NCI-H2081 (cell line): ENCODE measurements around the gene WDR59.

Experiments
- DNase-seq, 2 experiments: peaks; one replicate each; lab custom pipeline; 2025; lab: John Stamatoyannopoulos, UW

WDR59 gene

GRCh38 chr16:74902161-74902560 is 82.8 kb downstream of the WDR59 start:
- no peak for DNase-seq

DNA sequence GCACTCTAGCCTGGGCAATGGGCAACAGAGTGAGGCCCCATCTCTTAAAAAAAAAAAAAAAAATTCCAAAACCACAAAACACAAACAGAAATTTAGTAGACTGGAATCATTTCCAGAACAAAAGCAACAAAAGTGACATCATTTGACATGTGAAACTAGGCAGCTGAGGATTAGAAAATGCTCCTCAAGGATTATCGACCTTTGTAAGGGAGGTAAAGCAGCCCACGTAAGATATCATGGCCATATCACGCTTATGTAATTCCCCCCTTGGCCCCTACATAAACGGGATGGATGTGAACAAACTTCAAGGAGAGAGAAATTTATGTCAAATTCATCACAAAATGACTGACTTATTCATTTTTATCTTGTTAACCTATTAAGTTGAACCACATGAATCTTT is 83.3 kb downstream of the WDR59 start:
- DNase-seq, result no peak

DNA sequence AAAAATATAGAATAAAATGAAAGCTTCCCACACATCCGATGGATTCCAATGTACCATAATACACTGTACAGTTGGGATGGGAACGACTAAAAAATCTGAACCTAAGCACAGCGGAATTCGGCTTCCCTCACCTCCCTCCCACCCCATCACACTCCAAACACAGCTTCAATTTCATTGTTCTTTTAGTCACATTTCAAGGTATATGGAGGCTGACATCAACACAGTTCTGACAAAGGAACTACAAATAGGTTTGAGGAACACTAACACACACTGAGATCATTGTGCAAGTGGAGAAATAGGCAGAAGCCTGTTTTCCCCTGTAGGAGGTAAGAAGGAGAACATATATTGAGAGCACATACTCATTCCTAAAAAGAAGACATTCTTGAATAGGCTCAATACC is 85.1 kb downstream of the WDR59 start:
- DNase-seq, result no peak

DNA sequence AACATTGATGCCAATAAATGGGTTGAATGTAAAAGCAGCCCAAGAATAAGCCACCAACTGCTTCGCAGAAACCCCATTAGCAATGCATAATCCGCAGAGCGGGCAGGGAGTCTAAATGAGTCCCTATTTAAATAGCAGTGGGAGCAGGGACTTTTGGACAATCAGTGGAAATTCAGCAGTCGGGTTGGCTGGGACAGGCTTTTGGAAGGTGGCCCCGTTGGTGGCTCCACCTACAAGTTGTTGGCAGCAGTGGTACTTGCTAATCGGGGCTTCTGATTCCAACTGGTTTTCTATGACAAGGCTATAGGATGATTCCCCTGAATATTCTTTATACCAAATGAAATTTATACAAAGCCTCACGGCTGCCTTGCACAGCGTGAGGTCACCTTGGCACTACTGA is 86.3 kb downstream of the WDR59 start:
- DNase-seq, result no peak

GRCh38 chr16:74896389-74897370 is 88.2 kb downstream of the WDR59 start:
- DNase-seq, result no peak

- DNase-seq, result no peak
Measured at GRCh38 chr16:74893541-74893940, 91.4 kb downstream of the WDR59 start.

DNA sequence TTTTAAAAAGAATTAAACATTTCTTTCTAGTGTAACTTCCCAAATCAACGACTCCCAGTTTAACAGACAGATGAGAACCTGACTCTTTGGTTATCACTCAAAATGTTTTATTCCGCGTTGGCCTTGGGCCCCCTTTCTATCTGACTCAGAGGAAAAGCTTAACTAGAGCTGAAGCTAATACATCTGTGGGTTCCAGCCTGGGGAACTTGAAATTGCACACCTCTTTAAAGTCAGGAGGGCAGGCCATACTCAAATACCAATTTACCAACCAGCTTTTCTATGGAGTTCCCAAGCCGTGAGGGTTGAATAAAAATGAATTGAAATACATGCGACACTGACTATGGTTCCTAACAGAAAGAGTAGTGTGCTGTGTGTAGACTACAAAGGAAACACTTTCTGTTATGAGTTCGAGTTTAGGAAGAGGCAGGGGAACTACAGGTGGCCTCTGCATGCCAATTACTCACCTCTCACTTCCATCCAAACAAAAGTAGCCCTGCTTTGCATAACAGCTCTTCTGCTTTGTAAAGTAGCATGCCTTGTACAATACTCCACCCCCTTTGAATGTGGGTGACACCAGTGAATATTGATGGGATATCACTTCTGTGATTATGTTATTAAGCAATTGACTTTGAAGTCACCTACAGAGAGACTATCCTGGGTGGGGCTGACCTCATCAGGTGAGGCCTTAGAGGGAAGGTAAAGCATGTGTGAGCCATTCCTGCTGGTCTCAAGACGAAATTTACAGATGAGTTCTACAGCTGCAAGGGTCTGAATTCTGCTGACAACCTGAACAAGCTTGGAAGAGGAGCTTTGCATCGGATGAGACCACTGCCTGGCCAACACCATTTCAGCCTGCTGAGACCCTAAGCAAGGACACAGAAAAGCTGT is 92.1 kb downstream of the WDR59 start:
- no peak for DNase-seq

GRCh38 chr16:74888888-74889287 is 96.0 kb downstream of the WDR59 start:
- DNase-seq, result no peak

DNA sequence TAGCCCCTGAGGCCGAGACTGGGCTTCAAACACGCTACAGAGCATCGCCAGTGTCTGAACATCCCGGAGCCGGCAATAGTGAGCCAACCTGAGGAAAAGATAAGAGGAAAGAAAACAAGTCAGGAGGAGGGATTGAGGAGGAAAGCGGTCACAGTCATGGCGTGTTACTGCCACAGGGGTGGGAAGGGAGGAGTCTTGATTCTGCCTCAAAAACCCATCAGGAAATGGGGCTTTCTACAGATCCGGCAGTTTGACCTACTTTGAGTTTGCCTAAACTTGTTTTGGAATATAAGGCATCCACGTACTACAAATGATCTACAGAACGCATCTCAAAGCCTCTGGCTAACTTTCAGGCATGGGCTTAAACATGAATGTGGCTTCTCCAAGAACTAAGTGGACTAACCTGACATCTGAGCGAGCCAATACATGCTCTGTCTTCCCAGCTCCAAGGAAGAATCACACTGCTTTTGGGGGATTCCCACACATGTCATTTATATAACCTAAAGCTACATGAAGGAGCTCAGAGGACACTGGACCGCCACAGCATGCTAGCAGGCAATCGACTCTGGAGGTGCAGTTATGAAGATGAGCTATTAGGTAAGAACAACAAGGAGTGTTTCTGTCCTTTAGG is 96.6 kb downstream of the WDR59 start:
- no peak for DNase-seq

GRCh38 chr16:74887084-74887483 is 97.8 kb downstream of the WDR59 start:
- DNase-seq, result no peak

DNA sequence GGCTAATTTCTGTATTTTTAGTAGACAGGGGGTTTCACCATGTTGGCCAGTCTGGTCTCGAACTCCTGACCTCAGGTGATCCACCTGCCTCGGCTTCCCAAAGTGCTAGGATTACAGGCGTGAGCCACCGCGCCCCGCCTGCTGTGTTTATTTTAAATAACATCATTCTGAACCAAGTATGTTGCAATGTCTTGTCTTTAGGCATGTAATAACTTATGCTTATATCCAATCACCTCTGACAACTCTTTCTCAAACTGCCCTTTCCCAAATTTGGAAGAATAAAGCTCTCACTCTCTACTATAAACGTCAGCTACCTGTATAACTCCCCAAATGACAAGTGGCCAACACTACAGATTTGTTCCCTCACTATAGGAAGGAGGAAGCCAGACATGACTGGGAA is 107.2 kb downstream of the WDR59 start:
- DNase-seq, result no peak

DNA sequence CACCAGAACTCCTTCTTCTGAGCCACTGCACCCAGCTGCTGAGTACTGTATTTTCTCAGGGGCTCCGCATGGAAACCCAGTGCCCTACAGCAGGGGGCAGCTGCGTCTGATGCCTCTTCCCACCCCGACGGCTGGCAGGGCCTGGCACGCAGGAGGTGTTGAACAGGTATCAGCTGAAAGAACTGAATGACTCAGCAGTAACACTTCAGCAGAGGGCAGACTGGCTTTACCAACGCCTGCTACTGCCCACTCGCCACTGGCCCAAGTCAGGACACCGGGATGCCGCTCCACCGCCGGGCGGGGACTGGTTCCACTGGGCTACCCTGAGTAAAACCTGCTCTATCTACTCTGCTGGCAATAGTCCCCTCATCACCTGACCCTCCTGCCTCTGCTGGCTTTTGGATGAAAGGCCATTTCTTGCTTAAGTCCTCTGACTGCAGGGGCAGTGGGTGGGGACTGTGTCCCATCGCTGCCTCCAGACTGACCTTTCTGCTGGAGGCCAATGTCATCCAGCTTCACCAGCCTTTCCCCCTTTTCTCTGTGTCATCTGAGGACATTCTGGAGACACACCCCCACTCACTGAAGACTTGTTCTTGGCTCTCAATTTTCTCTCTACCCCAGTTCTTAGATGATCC is 109.9 kb downstream of the WDR59 start:
- no peak for DNase-seq

GRCh38 chr16:74874123-74874522 is 110.8 kb downstream of the WDR59 start:
- no peak for DNase-seq

DNA sequence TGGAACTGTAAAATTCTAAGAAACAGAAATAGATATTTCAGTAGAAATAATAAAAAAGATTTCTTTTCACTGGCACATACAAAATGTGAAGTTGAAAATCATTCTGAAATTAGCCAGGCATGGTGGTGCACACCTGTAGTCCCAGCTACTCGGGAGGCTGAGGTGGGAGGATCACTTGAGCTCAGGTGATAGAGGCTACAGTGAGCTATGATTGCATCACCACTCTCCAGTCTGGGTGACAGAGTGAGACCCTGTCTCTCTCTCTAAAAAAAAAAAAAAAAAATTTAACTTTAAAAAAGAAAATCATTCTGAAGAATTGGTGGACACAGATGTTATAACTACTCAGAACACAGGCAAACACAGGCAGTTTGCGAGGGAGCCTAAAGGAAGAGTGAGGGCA is 112.6 kb downstream of the WDR59 start:
- DNase-seq, result no peak

GRCh38 chr16:74871608-74872007 is 113.3 kb downstream of the WDR59 start:
- DNase-seq, result no peak

DNA sequence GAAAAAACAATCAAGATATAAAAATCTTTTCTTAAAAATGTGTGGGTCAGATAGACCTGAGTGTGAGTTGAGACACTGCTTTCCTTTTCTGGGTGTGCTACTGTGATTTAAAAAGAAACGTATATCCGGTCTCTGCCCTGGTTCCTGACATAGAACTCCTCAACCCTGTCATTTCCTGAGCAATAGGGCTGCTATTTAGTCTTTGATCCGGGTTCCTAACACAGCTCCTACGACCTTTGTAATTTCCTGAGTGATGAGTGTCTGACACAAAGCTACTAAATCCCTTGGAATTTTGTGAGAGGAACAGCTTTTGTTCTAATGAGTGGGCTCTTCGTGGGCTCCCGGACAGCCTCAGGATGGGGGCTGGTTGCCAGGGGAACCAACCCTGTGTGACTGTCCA is 116.4 kb downstream of the WDR59 start:
- DNase-seq, result no peak

DNA sequence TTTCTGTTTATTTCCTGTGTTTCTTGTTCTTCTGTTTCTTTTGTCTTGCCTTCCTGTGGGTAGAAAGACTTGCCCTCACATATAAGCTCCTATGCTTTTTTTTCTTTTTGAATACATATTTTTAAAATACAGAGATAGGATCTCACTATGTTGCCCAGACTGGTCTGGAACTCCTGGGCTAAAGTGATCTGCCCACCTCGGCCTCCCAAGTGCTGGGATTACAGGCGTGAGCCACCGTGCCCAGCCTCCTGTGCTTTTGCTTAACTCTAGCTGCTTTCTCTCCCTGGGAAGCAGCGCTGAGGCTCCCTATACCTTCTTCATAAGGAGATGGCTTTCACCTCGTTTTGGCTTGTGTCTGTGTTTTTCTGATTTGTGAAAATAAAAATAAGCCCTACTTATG is 116.9 kb downstream of the WDR59 start:
- DNase-seq, result no peak

- DNase-seq, result no peak
Measured at GRCh38 chr16:74867281-74867849, 117.6 kb downstream of the WDR59 start.

- DNase-seq, result no peak
Measured at GRCh38 chr16:74865922-74866598, 118.9 kb downstream of the WDR59 start.

- DNase-seq, result peak; percentile 16 to 39
Measured at GRCh38 chr16:74862743-74863244, 122.1 kb downstream of the WDR59 start.

DNA sequence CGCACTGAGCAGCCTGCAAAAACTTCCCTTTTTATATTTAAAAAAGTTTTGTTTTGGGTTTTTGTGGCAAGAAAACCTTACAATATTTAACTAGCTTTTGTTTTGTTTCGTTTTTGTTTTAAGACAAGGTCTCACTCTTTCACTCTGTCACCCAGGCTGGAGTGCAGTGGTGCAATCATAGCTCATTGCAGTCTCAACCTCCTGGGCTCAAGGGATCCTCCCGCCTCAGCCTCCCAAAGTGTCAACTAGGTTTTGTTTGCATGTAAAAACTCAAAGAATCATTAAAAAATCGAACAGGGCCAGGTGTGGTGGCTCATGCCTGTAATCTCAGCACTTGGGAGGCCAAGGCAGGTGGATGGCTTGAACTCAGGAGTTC is 132.4 kb downstream of the WDR59 start:
- DNase-seq, result no peak
